Measurements from ENCODE around the gene ECHDC3. TPM values are rescaled to one million over a fixed set of nuclear protein-coding genes. Genes with fewer than 3 reads are reported as not detected.
"Not testable (repeated sequence)": the region's sequence is repeated elsewhere in the genome, so short reads cannot be mapped to it uniquely, and the experiment has no call there.

The ECHDC3 gene
- not detected for total RNA-seq

GRCh38 chr10:11742009-11742778 is at the start of gene ECHDC3:
Gene ECHDC3 (plus strand): TSS chr10:11742382. CDS start chr10:11742577, 195 bp downstream.
- DNase-seq, result peak; percentile 31

- no peak for DNase-seq
Observed at GRCh38 chr10:11693376-11693775, 48.8 kb upstream of the ECHDC3 start.

- no peak for DNase-seq
Observed at GRCh38 chr10:11695779-11696178, 46.4 kb upstream of the ECHDC3 start.

- no peak for DNase-seq
Observed at GRCh38 chr10:11697718-11698527, 44.3 kb upstream of the ECHDC3 start.

- DNase-seq, result no peak
Observed at GRCh38 chr10:11698691-11699549, 43.3 kb upstream of the ECHDC3 start.

- DNase-seq, result no peak
Observed at GRCh38 chr10:11699550-11700097, 42.6 kb upstream of the ECHDC3 start.

GRCh38 chr10:11700539-11700938 is 41.6 kb upstream of the ECHDC3 start:
- DNase-seq, result no peak

- no peak for DNase-seq
Observed at GRCh38 chr10:11701451-11702095, 40.6 kb upstream of the ECHDC3 start.

GRCh38 chr10:11702264-11702663 is 39.9 kb upstream of the ECHDC3 start:
- no peak for DNase-seq

GRCh38 chr10:11704092-11704491 is 38.1 kb upstream of the ECHDC3 start:
- DNase-seq, result no peak

GRCh38 chr10:11705722-11706121 is 36.5 kb upstream of the ECHDC3 start:
- DNase-seq, result no peak

GRCh38 chr10:11706895-11707567 is 35.2 kb upstream of the ECHDC3 start:
- DNase-seq, result no peak

GRCh38 chr10:11707624-11708350 is 34.4 kb upstream of the ECHDC3 start:
- DNase-seq, result no peak

GRCh38 chr10:11708801-11709200 is 33.4 kb upstream of the ECHDC3 start:
- DNase-seq, result not testable (repeated sequence)

GRCh38 chr10:11712744-11713143 is 29.4 kb upstream of the ECHDC3 start:
- DNase-seq, result no peak

GRCh38 chr10:11713186-11713743 is 28.9 kb upstream of the ECHDC3 start:
- DNase-seq, result no peak

GRCh38 chr10:11713963-11714362 is 28.2 kb upstream of the ECHDC3 start:
- no peak for DNase-seq

GRCh38 chr10:11714750-11715365 is 27.3 kb upstream of the ECHDC3 start:
- no peak for DNase-seq

- no peak for DNase-seq
Observed at GRCh38 chr10:11715815-11716494, 26.2 kb upstream of the ECHDC3 start.
